SK-N-SH (cell line): ENCODE results near the gene MRPL55.

Source experiments
- ELF1 ChIP-seq: IDR thresholded peaks from 2 replicates; pipeline ENCODE4 v1.4.0; 2012
- TF ChIP-seq, protein P1 (sequence below): fragments of 200-600 bp; sonication (generic); IDR thresholded peaks from 2 replicates; pipeline ENCODE4 v1.6.1; 2017; ENCODE audit warnings: antibody characterized with exemption, mild to moderate bottlenecking, moderate library complexity

DNA sequence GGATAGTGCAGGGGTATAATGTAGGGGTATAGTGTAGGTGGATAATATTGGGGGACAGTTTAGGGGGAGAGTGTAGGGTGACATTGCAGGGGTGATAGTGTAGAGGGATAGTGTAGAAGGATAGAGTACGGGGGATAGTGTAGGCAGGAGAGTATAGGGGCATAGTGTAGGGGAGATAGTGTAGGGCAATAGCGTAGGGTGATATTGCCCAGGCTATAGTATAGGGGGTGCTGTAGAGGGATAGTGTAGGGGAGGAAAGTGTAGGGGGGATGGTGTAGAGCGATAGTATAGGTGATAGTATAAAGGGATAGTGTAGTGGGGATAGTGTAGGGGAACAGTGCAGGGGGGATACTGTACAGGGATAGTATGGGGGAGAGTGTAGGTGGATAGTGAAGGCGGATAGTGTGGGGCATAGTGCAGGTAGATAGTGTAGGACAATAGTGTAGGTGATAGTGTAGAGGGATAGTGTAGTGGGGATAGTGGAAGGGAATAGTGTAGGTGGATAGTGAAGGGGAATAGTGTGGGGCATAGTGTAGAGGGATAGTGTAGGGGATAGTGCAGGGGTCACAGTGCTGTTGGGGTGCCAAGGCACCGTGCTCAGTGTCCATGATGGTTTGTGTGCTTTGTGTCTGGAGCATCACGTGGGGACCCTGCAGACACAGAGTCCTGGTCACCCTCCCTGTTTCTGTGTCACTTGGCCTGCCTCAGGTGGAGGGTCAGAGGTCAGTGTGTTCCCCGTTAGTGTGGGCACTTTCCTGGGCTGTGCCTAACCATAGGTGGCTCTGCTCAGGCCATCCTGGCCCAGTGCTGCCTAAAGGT is 37.1 kb downstream of the MRPL55 start:
- TF ChIP-seq, protein P1, sequence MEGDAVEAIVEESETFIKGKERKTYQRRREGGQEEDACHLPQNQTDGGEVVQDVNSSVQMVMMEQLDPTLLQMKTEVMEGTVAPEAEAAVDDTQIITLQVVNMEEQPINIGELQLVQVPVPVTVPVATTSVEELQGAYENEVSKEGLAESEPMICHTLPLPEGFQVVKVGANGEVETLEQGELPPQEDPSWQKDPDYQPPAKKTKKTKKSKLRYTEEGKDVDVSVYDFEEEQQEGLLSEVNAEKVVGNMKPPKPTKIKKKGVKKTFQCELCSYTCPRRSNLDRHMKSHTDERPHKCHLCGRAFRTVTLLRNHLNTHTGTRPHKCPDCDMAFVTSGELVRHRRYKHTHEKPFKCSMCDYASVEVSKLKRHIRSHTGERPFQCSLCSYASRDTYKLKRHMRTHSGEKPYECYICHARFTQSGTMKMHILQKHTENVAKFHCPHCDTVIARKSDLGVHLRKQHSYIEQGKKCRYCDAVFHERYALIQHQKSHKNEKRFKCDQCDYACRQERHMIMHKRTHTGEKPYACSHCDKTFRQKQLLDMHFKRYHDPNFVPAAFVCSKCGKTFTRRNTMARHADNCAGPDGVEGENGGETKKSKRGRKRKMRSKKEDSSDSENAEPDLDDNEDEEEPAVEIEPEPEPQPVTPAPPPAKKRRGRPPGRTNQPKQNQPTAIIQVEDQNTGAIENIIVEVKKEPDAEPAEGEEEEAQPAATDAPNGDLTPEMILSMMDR, result no peak
- TF ChIP-seq ELF1, result no peak
